ENCODE results near the gene NUDT19.

DNA sequence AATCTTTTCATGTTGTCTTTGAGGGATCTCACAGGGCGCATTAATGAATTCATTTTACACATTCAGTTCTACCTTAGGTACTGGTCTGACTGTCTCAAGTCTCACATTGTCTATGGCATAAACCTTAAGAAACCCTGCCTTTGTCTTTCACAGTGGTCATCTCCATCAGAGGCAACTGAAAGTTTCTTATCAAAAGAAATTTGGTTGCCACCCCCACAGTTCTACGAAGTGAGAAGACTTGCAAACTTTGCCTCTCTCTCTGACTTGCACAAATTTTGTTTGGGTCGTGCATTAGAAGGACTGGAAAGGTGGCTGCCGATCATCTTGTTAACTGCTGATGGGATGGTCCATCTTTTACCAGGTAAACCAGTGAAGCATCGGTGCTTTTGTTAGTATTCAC, 17.4 kb downstream of the NUDT19 start:
- TF ChIP-seq, protein P1, sequence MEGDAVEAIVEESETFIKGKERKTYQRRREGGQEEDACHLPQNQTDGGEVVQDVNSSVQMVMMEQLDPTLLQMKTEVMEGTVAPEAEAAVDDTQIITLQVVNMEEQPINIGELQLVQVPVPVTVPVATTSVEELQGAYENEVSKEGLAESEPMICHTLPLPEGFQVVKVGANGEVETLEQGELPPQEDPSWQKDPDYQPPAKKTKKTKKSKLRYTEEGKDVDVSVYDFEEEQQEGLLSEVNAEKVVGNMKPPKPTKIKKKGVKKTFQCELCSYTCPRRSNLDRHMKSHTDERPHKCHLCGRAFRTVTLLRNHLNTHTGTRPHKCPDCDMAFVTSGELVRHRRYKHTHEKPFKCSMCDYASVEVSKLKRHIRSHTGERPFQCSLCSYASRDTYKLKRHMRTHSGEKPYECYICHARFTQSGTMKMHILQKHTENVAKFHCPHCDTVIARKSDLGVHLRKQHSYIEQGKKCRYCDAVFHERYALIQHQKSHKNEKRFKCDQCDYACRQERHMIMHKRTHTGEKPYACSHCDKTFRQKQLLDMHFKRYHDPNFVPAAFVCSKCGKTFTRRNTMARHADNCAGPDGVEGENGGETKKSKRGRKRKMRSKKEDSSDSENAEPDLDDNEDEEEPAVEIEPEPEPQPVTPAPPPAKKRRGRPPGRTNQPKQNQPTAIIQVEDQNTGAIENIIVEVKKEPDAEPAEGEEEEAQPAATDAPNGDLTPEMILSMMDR (conservative IDR thresholded peaks at IDR 0.05; ENCODE audit: low read length): no peak
- no peak for TF ChIP-seq EZH2phosphoT487 (IDR thresholded peaks at IDR 0.05; ENCODE audit: borderline replicate concordance)
